Naive B cell (primary cell): ENCODE data around the gene DNAH1. TPM values are rescaled to one million over a fixed set of nuclear protein-coding genes. Genes with fewer than 3 reads are reported as not detected.

Source experiments
- ATAC-seq, 2 donors: fragments of 150-1000 bp; cut with Tn5 transposase; 2 replicates each; pipeline ENCODE4 v1.10.0; 2021; ENCODE audit warnings: low read depth in 2 of 2, mild to moderate bottlenecking in 2 of 2, moderate library complexity in 2 of 2
- DNase-seq: peaks from one replicate; pipeline ENCODE4 v3.0.0; 2022
- H3K27ac Mint-ChIP-seq, 6 donors: one replicate each; pipeline ENCODE4 v1.8.0; 2020 to 2022; ENCODE audit warnings: mild to moderate bottlenecking in 6 of 6, mixed read lengths in 6 of 6, moderate library complexity in 5 of 6, inconsistent platforms in 2 of 6
- H3K27me3 Mint-ChIP-seq, 3 donors: one replicate each; pipeline ENCODE4 v1.8.0; 2021 to 2022; ENCODE audit warnings: mixed read lengths in 3 of 3, mild to moderate bottlenecking in 1 of 3
- H3K36me3 Mint-ChIP-seq, 2 donors: one replicate each; pipeline ENCODE4 v1.8.0; 2020 to 2022; ENCODE audit warnings: mixed read lengths in 2 of 2, inconsistent platforms in 1 of 2, mild to moderate bottlenecking in 1 of 2
- H3K4me1 Mint-ChIP-seq, 3 donors: one replicate each; pipeline ENCODE4 v1.8.0; 2020 to 2022; ENCODE audit warnings: mixed read lengths in 3 of 3, inconsistent platforms in 1 of 3, mild to moderate bottlenecking in 1 of 3, moderate library complexity in 1 of 3
- H3K4me3 Mint-ChIP-seq, 8 donors: one replicate each; pipeline ENCODE4 v1.8.0; 2020 to 2022; ENCODE audit warnings: mild to moderate bottlenecking in 8 of 8, mixed read lengths in 8 of 8, moderate library complexity in 8 of 8, inconsistent platforms in 2 of 8
- H3K9me3 Mint-ChIP-seq, 7 donors: one replicate each; pipeline ENCODE4 v1.8.0; 2020 to 2022; ENCODE audit warnings: mixed read lengths in 7 of 7, mild to moderate bottlenecking in 5 of 7, inconsistent platforms in 2 of 7, moderate library complexity in 1 of 7
- polyA plus RNA-seq, 6 donors: library from polyadenylated mRNA; unstranded; fragments of 300-500 nt; fragmentation: Illumina TruSeq; gene quantifications; one replicate each; pipeline ENCODE4 v1.2.3, GENCODE V29; 2021; ENCODE audit warnings: low read depth in 6 of 6

Gene DNAH1
- polyA plus RNA-seq, 6 donors from 2014 or later = 0.45 to 1.6 (median 0.65) TPM; not detected in 1

DNA sequence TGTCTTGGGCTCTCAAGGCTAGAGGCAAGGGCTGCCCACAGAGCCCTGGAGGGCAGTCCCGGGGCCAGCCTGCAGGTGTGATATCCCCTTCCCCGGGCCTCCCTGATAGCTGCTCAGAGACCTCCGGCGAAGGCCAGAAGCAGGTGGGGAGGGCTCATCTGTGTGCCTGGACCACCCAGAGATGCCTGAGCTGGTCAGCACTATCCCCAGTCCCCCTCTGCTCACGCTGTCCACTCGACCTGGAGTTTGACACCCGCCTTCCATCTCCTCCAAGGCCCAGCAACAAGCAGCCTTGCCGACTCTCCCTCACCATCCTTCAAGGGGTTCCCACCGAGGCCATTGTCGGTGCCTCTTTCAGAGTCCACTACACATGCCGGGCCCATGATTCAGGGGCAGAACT, 39.4 kb downstream of the DNAH1 start:
- no peak overlapping the region for H3K27ac Mint-ChIP-seq

DNA sequence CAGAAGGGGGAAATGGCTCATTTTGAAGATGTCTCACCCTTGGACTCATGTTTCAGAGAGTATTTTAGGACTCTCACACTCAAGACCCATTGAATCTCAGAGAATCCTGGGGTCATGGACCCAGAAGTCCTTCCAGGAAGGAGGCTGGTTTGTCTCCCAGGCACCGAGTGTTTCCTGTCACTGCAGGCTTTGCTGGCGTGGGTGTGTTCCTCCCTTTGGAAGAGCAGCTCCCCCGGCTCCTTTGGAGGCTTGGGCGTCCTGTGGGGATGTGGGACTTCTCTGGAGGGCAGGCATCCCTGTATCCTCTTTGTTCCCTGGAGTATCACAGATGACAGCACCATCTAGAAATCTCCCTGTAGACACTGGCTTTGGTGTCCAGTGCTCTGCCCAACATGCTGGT, 40.0 kb downstream of the DNAH1 start:
- Mint-ChIP-seq H3K4me1 (peaks cover 0 to 5% (median 0%) of the 10 kb centered on the region in 3 donors), H3K4me3 (no peak overlapping the region), H3K9me3 (no peaks in the 10 kb centered on the region), H3K36me3 (peaks cover 4 to 24% of the 10 kb centered on the region in 2 donors), H3K27ac (no peak overlapping the region), H3K27me3 (no peaks in the 10 kb centered on the region)
- ATAC-seq (no peak), DNase-seq (no peak)

More for the DNA sequence above, 39.4 kb downstream of the DNAH1 start:
- Mint-ChIP-seq H3K27me3 (no peaks in the 10 kb centered on the region), H3K4me3 (no peak overlapping the region), H3K4me1 (peaks cover 0 to 5% (median 0%) of the 10 kb centered on the region in 3 donors), H3K9me3 (no peaks in the 10 kb centered on the region), H3K36me3 (peaks cover 4 to 24% of the 10 kb centered on the region in 2 donors)
- DNase-seq (no peak), ATAC-seq (no peak)

DNA sequence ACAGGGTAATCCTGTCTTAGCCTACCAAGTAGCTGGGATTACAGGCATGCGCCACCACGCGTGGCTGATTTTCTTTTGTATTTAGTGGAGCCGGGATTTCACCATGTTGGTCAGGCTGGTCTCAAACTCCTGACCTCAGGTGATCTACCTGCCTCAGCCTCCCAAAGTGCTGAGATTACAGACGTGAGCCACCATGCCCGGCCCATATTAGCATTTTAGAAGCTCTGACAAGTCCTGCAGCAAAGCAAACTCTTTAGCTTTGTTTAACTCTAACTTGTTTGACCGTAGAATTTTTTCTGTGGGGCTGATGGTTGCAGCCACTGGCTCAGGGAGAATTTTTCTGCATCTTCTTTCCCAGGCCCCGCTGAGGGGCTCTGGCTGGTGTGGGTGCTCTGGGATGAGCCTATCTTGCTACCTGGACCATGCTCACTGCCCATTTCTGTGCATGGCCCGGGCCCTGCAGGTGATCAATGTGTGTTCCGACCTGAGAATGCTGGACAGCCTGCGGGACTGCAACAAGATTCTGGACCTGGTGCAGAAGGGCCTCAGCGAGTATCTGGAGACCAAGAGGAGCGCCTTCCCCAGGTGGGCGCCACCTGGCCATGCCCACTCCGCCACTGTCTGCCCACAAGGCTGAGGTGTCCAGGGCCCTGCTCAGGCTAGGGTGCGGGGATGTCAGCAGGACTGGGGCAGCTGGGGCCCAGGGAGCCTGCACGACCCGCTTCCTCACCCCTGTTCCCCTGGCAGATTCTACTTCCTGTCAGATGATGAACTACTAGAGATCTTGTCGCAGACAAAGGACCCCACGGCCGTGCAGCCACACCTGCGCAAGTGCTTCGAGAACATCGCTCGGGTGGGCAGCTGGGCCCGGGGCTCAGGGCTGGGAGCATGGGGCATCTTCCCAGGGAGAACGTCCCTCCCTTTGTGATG, 41.3 kb downstream of the DNAH1 start:
- Mint-ChIP-seq H3K27ac (peak overlapping the region in 1 of 6 donors; percentile 60), H3K36me3 (peaks cover 4 to 31% of the 10 kb centered on the region in 2 donors), H3K27me3 (no peaks in the 10 kb centered on the region), H3K4me1 (peaks cover 0 to 5% (median 0%) of the 10 kb centered on the region in 3 donors), H3K9me3 (no peaks in the 10 kb centered on the region), H3K4me3 (no peak overlapping the region)
- ATAC-seq (no peak), DNase-seq (no peak)

DNA sequence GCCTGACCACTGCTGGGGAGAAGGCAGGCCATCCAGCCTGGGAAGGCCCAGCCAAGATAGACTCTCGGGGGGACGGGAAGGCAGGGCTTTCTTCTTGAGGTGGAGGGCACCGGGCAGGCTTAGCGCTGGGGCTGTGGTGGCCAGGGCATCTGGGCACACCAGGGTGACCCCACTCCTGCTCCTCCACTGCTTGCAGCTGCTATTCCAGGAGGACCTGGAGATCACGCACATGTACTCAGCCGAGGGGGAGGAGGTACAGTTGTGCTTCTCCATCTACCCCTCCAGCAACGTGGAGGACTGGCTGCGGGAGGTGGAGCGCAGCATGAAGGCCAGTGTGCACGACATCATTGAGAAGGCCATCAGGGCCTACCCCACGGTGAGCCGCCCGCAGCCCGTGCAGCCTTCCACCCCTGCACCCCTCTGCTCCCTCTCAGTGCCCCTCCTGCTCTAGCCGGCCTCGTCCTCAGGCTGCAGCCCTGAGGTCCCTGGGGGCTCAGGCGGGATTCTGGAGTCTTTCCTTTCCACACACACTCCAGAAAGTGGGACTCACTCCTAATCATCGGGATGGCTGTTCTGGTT, 42.3 kb downstream of the DNAH1 start:
- Mint-ChIP-seq H3K27ac (no peak overlapping the region), H3K36me3 (peaks cover 4 to 35% of the 10 kb centered on the region in 2 donors), H3K4me3 (peak overlapping the region in 1 of 8 donors; percentile 15), H3K9me3 (no peaks in the 10 kb centered on the region), H3K4me1 (no peaks in the 10 kb centered on the region), H3K27me3 (no peaks in the 10 kb centered on the region)
- ATAC-seq (no peak), DNase-seq (no peak)

DNA sequence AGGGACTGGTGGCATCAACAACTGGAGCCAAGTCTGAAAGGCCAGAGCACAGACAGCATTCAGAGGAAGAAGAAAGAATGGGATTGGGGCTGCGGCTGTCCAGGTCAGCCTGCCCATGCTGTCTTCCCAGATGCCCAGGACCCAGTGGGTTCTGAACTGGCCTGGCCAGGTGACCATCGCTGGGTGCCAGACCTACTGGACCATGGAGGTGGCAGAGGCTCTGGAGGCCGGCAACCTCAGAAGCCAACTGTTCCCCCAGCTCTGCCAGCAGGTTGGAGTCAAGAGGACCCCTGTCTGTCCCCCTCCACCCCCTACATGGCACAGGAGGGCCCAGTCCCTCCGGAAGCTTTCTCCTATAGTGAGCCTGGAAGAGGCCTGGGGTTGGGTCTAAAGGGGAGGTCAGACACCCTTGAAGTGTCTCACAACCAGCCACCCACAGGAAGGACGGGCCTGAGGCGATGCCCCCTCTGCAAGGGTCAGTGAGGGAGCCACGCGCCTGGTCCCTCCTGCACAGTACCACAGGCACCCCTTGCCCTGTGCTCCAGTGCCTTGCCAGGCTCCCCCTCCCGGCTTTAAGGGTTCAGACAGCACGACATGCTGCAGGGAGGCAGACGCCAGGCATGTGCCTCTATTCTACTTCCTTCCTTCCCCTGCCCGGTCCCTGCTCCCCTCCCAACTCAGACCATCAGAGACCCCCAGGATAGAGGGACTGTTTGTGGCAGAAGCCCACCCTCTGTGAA, 43.2 kb downstream of the DNAH1 start:
- Mint-ChIP-seq H3K36me3 (peaks cover 10 to 44% of the 10 kb centered on the region in 2 donors), H3K4me1 (no peaks in the 10 kb centered on the region), H3K27ac (no peak overlapping the region), H3K4me3 (no peak overlapping the region), H3K9me3 (no peaks in the 10 kb centered on the region), H3K27me3 (no peaks in the 10 kb centered on the region)
- ATAC-seq = no peak
- no peak for DNase-seq

DNA sequence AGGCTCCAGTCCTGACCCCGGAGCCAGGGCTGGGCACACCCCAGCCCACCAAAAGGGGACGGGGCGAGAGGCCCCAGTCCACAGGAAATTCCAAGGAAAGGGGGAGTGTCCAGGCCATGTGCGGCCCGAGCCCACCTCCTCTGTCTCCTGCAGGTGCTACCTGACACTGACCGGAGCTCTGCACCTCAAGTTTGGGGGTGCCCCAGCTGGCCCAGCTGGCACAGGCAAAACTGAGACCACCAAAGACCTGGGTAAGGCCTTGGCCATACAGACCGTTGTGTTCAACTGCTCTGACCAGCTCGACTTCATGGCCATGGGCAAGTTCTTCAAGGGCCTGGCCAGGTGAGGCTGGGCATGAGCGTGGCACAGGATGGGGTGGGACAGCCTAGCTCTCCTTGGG, 44.9 kb downstream of the DNAH1 start:
- no peak overlapping the region for H3K27ac Mint-ChIP-seq
- peaks cover 0 to 6% (median 0%) of the 10 kb centered on the region in 3 donors for H3K4me1 Mint-ChIP-seq
- peaks cover 7 to 40% of the 10 kb centered on the region in 2 donors for H3K36me3 Mint-ChIP-seq
- no peaks in the 10 kb centered on the region for H3K9me3 Mint-ChIP-seq
- no peak for DNase-seq
- no peaks in the 10 kb centered on the region for H3K27me3 Mint-ChIP-seq
- H3K4me3 Mint-ChIP-seq = no peak overlapping the region
- no peak for ATAC-seq

DNA sequence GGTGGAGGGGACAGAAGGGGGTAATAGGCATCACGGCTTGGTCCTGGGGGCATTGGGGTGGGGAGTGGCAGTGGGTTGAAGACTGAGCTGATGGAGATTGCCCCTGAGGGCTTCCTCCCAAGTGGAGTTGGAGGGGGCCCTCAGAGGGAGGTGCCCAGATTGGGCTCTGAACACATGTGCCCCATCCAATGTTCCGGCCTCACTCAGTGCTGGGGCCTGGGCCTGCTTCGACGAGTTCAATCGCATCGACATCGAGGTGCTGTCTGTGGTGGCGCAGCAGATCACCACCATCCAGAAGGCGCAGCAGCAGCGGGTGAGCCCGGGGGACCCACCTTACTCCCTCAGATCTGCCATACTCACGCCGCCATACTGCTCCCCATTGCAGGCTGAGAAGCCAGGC, 45.3 kb downstream of the DNAH1 start:
- peaks cover 0 to 6% (median 0%) of the 10 kb centered on the region in 3 donors for H3K4me1 Mint-ChIP-seq
- no peaks in the 10 kb centered on the region for H3K27me3 Mint-ChIP-seq
- peaks cover 7 to 39% of the 10 kb centered on the region in 2 donors for H3K36me3 Mint-ChIP-seq
- no peak for DNase-seq
- peak overlapping the region in 1 of 6 donors; percentile 59 for H3K27ac Mint-ChIP-seq
- H3K9me3 Mint-ChIP-seq = no peaks in the 10 kb centered on the region
- no peak for ATAC-seq
- H3K4me3 Mint-ChIP-seq = no peak overlapping the region

DNA sequence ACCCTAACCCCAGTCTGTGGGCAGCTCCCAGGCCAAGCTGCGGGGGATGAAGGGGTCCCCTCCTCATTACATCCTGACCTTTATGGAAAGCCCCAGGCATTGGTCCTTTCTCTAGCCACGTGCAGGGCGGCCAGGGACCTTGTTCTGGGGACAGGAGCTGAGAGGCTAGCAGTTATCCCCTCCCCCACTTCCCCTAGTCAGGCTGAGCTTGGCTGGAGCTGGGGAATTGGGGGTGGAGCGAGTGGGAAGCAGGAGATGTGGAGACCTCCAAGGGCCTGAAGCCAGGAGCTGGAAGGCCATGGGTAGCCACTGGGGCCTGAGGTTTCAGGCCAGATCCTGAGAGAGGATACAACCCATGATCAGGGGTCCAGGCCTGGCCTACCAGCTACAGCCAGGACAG, 45.8 kb downstream of the DNAH1 start:
- no peak overlapping the region for H3K27ac Mint-ChIP-seq

DNA sequence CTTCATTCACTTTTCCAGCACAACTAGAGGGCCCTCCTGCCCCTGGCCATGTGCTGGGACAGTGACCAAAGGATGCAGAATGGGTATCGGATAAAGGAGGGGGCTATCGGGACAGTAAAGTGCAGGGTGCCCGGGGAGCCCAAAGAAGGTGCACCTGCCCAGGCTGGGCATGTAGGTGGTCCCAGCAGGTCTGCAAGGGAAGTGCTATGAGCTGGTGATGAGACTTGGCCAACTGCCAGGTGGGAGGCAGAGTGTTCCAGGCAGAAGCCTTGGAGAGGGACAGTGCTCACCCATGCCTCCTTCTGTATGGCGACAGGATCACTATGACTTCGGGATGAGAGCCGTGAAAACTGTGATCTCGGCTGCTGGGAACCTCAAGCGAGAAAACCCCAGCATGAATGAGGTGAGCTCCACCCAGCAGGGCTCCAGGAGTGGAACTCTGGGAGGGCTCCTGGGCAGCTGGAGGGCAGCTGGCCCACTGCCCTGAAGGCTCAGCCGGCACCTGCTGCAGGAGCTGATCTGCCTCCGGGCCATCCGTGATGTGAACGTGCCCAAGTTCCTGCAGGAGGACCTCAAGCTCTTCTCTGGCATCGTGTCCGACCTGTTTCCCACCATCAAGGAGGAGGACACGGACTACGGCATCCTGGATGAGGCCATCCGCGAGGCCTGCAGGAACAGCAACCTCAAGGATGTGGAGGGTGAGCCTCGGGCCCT, 48.4 kb downstream of the DNAH1 start:
- H3K9me3 Mint-ChIP-seq = no peaks in the 10 kb centered on the region
- H3K4me3 Mint-ChIP-seq = peak overlapping the region in 1 of 8 donors; percentile 62
- H3K27ac Mint-ChIP-seq = peak overlapping the region in 1 of 6 donors; percentile 69
- no peaks in the 10 kb centered on the region for H3K27me3 Mint-ChIP-seq
- no peak for ATAC-seq
- H3K4me1 Mint-ChIP-seq = peaks cover 0 to 6% (median 0%) of the 10 kb centered on the region in 3 donors
- DNase-seq = no peak
- H3K36me3 Mint-ChIP-seq = peaks cover 7 to 38% of the 10 kb centered on the region in 2 donors

More for the DNA sequence above, 45.8 kb downstream of the DNAH1 start:
- peaks cover 0 to 6% (median 0%) of the 10 kb centered on the region in 3 donors for H3K4me1 Mint-ChIP-seq
- H3K36me3 Mint-ChIP-seq = peaks cover 7 to 39% of the 10 kb centered on the region in 2 donors
- DNase-seq = no peak
- H3K4me3 Mint-ChIP-seq = no peak overlapping the region
- no peaks in the 10 kb centered on the region for H3K27me3 Mint-ChIP-seq
- no peak for ATAC-seq
- H3K9me3 Mint-ChIP-seq = no peaks in the 10 kb centered on the region

DNA sequence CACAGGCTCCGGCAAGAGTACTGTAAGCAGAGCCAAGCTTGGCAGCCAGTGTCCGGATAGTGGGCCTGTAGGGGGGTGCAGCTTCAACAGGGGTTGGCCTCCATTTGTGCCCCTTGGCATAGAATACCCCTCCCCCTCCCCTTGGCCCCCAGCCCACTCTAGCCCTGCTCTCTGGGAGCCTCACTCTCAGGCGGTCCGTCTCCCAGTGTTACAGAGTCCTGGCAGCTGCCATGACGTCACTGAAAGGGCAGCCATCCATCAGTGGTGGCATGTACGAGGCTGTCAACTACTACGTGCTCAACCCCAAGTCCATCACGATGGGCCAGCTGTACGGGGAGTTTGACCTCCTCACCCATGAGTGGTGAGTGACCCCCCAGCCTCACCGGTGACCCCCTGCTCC, 50.4 kb downstream of the DNAH1 start:
- ATAC-seq = no peak
- H3K27me3 Mint-ChIP-seq = no peaks in the 10 kb centered on the region
- H3K4me3 Mint-ChIP-seq = no peak overlapping the region
- no peak for DNase-seq
- H3K36me3 Mint-ChIP-seq = peaks cover 7 to 28% of the 10 kb centered on the region in 2 donors
- H3K9me3 Mint-ChIP-seq = no peaks in the 10 kb centered on the region
- H3K27ac Mint-ChIP-seq = no peak overlapping the region
- H3K4me1 Mint-ChIP-seq = peaks cover 0 to 6% (median 0%) of the 10 kb centered on the region in 3 donors

DNA sequence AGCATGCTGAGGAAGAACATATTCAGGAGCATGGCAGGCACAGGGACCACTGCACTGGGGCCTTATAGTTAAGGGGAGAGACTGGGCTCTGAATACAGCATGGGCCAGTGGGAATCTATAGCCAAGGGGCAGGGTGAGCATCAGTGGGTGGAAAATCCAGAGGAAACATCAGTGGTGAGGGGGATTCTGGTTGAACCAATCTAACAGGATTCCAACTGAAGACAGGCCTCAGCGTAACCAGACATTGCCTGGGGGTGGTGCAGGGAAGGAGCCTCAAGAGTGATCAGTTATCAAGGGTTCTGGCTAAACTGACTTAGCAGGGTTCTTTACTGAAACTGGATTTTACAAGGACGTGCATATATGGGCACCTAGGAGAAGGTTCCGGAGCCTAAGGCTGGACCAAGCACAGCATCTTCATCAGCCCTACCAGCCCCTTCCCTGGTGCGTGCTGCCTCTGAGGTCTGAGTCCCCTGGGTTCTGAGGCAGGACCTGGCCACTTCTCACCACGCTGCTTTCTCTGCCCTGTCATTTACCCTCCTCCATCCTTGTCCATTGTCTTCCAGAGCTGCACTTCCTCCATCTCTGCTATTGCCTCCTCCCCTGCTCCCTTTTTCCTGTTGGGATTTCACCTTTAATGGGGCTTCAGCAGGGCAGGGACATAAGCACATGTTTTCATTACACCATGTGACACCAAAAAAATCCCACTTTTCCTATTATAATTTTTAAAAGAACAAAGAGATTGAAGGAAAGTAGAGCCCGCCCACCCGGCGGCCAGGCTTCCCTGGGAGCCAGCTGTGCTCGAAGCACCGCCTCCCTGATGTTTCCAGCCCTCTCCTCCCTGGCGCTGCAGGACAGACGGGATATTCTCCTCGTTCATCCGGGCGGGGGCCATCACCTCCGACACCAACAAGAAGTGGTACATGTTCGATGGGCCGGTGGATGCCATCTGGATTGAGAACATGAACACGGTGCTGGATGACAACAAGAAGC, 52.1 kb downstream of the DNAH1 start:
- Mint-ChIP-seq H3K9me3 (no peaks in the 10 kb centered on the region), H3K27me3 (no peaks in the 10 kb centered on the region), H3K4me3 (no peak overlapping the region), H3K27ac (peak overlapping the region in 3 of 6 donors; percentile 65 to 84 (median 82)), H3K4me1 (peaks cover 11 to 20% (median 14%) of the 10 kb centered on the region in 3 donors), H3K36me3 (peaks cover 7 to 17% of the 10 kb centered on the region in 2 donors)
- ATAC-seq = no peak
- no peak for DNase-seq

DNA sequence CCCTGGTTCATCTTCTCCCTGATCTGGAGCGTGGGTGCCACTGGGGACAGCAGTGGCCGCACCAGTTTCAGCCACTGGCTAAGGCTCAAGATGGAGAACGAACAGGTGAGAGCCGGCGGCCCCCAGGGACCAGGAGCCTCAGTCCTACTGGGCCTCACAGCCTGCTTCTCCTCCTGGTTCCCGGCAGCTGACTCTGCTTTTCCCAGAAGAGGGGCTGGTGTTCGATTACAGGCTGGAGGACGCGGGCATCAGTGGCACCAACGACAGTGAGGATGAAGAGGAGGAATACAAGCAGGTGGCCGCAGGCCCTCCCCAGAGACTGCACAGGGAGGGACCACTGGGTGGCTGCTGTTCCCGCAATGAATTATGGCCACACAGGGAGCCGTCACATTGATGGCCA, 54.4 kb downstream of the DNAH1 start:
- DNase-seq (no peak), ATAC-seq (no peak)
- H3K4me1 Mint-ChIP-seq = peaks cover 15 to 27% (median 24%) of the 10 kb centered on the region in 3 donors
- no peaks in the 10 kb centered on the region for H3K27me3 Mint-ChIP-seq
- H3K9me3 Mint-ChIP-seq = no peaks in the 10 kb centered on the region
- peak overlapping the region in 1 of 6 donors; percentile 76 for H3K27ac Mint-ChIP-seq
- peaks cover 1 to 2% of the 10 kb centered on the region in 2 donors for H3K36me3 Mint-ChIP-seq
- H3K4me3 Mint-ChIP-seq = no peak overlapping the region
